ENCODE measurements around the gene AK4. TPM values are rescaled to one million over a fixed set of nuclear protein-coding genes. Genes with fewer than 3 reads are reported as not detected.

Gene AK4
- total and polyA plus RNA-seq, 2 of the 8 experiments (the other 6 are each of a cell fraction or from before 2014, with no cell fraction given): 64.5 to 175 TPM

DNA sequence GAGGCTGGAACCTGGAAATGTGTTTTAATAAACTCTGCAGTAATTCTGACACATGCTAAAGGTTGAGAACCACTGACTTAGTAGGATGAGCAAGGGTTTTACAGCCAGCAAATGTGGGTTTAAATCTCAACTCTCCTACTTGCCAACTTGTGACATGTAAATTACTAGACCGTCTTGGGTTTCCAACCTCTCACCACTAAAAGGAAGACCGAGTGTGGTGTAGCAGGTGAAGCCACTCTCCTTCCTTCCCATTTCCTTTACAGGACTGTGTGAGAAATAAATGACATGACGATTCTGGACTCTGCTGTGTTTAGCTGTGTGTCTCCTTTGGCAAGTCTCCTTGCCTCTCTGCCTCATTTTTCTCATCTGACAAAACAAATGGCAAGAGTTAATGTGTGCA, 111.8 kb downstream of the AK4 start:
- H4K20me1 ChIP-seq (replicated peaks in 1 of 2; ENCODE audit: control insufficient read depth in 1 of 2, insufficient read depth in 2 of 2, low read length in 2 of 2): peaks cover 0 to 5% of the 10 kb centered on the region in 2 experiments
- H2BK5ac ChIP-seq (ENCODE audit: low read depth, low read length): no peak overlapping the region
- H3K27ac ChIP-seq (ENCODE audit: low read depth, low read length): no peak overlapping the region
- no peak overlapping the region for H2BK12ac ChIP-seq (ENCODE audit: low read depth, low read length)
- no peak overlapping the region for H2BK20ac ChIP-seq (ENCODE audit: low read length)
- peaks cover 10% of the 10 kb centered on the region for H3K23me2 ChIP-seq (ENCODE audit: low read depth, low read length)
- 73% methylated on average over 3 of the region's 3 CpGs; no CpG with 5 or more reads in 1 of the 2 experiments for WGBS, 2 experiments (ENCODE audit: extremely low coverage in 1 of 2, insufficient coverage in 1 of 2, insufficient read length in 1 of 2, insufficient replicate concordance in 2 of 2, low coverage in 1 of 2, low lambda C conversion rate in 2 of 2, missing lambda C conversion rate in 1 of 2)
- ChIA-PET POLR2A (ENCODE audit: partially characterized antibody) (interaction anchor here (0.7 kb wide), 1 partner anchor 116 kb away, joined by 3 read pairs; no protein-coding TSS in a partner anchor), CTCF (ENCODE audit: partially characterized antibody) (interaction anchor here (1.3 to 2.0 kb wide), 2 partner anchors 23 to 200 kb away, joined by 4 to 6 read pairs; no protein-coding TSS in a partner anchor)
- no peaks in the 10 kb centered on the region for H3K79me2 ChIP-seq (ENCODE audit: control insufficient read depth in 1 of 2, insufficient read depth in 2 of 2, low read length in 2 of 2)
- H3K18ac ChIP-seq (ENCODE audit: extremely low read depth, low read length): no peak overlapping the region
- TF ChIP-seq CBX8 (IDR thresholded peaks at IDR 0.05; ENCODE audit: borderline replicate concordance, low read depth, low read length): no peak
- no peak for TF ChIP-seq SP4 (IDR thresholded peaks at IDR 0.05; ENCODE audit: low read length)
- TF ChIP-seq FOSL1 (IDR thresholded peaks at IDR 0.05; ENCODE audit: insufficient read depth, low read depth, low read length): no peak
- TF ChIP-seq CREB1 (IDR thresholded peaks at IDR 0.05): no peak
- FAIRE-seq (no peak), DNase-seq (ENCODE audit: low read depth in 1 of 2, low spot score in 2 of 2) (no peak)
- no peak overlapping the region for H3K9ac ChIP-seq (replicated peaks in 1 of 4; ENCODE audit: extremely low read depth in 1 of 4, low read depth in 3 of 4, low read length in 3 of 4)
- H3K4ac ChIP-seq (replicated peaks; ENCODE audit: insufficient read length, low read depth, low read length): no peak overlapping the region
- no peak overlapping the region for H4K91ac ChIP-seq (replicated peaks; ENCODE audit: insufficient read length, low read length)
- no peak overlapping the region for H4K5ac ChIP-seq (ENCODE audit: insufficient read length, low read depth, low read length)
- H3K27me3 ChIP-seq (replicated peaks in 1 of 4; ENCODE audit: control insufficient read depth in 3 of 4, extremely low read depth in 1 of 4, insufficient read depth in 3 of 4, low read length in 3 of 4): peaks cover 0 to 10% (median 8%) of the 10 kb centered on the region in 4 experiments; a peak in 6 of 7 replicates
- H3K79me1 ChIP-seq (ENCODE audit: low read depth, low read length): no peaks in the 10 kb centered on the region; the same call in 1 of the 2 replicates
- no peak overlapping the region for H3K23ac ChIP-seq (ENCODE audit: insufficient read length)
- H2AK5ac ChIP-seq (ENCODE audit: low read depth, low read length): no peak overlapping the region
- peaks cover 1 to 9% (median 3%) of the 10 kb centered on the region in 4 experiments; a peak in 5 of 7 replicates for H3K4me1 ChIP-seq (replicated peaks in 1 of 4; ENCODE audit: control insufficient read depth in 3 of 4, insufficient read depth in 4 of 4, low read length in 3 of 4)
- H3K14ac ChIP-seq (ENCODE audit: insufficient read length): no peak overlapping the region
- no peak overlapping the region for H2BK120ac ChIP-seq (replicated peaks; ENCODE audit: low read depth, low read length)
- H2BK15ac ChIP-seq (ENCODE audit: low read length): no peak overlapping the region
- no peak overlapping the region for H2AFZ ChIP-seq (ENCODE audit: low read length)
- H3K4me3 ChIP-seq (ENCODE audit: extremely low read depth in 1 of 4, insufficient read depth in 2 of 4, low read depth in 3 of 4, low read length in 4 of 4): no peak overlapping the region
- H3K36me3 ChIP-seq (ENCODE audit: control insufficient read depth in 2 of 4, insufficient read depth in 4 of 4, low read length in 3 of 4): no peaks in the 10 kb centered on the region
- H3K4me2 ChIP-seq (ENCODE audit: insufficient read depth in 1 of 2, low read depth in 2 of 2, low read length in 2 of 2): no peak overlapping the region
- no peaks in the 10 kb centered on the region for H3K9me3 ChIP-seq (ENCODE audit: insufficient read depth in 2 of 2, low read depth in 1 of 2, low read length in 1 of 2)
- no peak overlapping the region for H3K56ac ChIP-seq (replicated peaks; ENCODE audit: insufficient read length, low read depth, low read length)
- H4K8ac ChIP-seq (ENCODE audit: extremely low read depth, insufficient read depth, low read length): no peak overlapping the region

Measured in H1 (cell line).